Adipose tissue (tissue), 3 donors: Measurements from ENCODE around the gene KIF2C. TPM values are rescaled to one million over a fixed set of nuclear protein-coding genes. Genes with fewer than 3 reads are reported as not detected.
"Not testable (repeated sequence)": the region's sequence is repeated elsewhere in the genome, so short reads cannot be mapped to it uniquely, and the experiment has no call there.

Experiments used
- H3K27ac ChIP-seq: one replicate; pipeline ENCODE4 v1.5.1; 2013; ENCODE audit warnings: low read depth, low read length
- WGBS, 3 donors: extraction: QIAGEN DNeasy Blood & Tissue Kit; methylation state at CpG; one replicate each; pipeline ENCODE4 v1.1.7; 2013; 5-methylcytosine and 5-hydroxymethylcytosine counted together
- polyA plus RNA-seq, 3 donors: library from polyadenylated mRNA; stranded (reverse); fragments of 200-250 nt; gene quantifications; one replicate each; pipeline ENCODE4 v1.2.3, GENCODE V29; 2013
- donor health status: healthy with polysubstance abuse.
- donor health status: Bipolar disorder and iron deficiency.
- donor health status: healthy.

The KIF2C gene
- polyA plus RNA-seq, 3 donors, result 0.18 to 0.45 (median 0.45) TPM

DNA sequence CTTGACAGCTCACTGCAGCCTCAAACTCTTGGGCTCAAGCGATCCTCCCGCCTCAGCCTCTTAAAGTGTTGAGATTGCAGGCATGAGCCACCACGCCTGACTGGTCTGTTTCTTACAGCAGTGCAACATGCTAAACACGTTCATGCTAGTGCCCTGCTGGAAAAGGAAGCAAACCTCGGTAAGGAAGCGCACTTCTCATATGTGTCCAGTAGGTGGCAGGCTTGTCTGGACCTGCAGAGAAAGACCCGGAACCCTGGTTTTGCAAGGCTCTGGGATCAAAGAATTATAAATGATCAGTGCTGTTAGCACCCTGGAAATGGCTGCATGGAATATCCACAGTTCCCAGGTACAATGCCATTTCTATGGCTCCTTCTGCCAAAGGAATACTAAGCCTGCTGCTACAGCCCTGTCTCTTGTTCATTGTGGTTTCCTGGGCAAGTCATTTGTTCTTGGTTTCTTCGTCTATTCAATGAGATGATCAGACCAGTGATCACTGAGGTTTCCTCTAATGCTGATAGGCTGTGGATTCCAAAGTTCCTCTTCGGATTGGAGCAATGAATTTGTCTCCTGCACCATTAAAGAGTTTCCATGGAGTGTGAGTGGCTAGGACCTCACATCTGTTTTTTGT is 24.6 kb upstream of the KIF2C start:
- H3K27ac ChIP-seq, result no peak overlapping the region
- WGBS, 3 donors, result 5 to 10% (median 6%) methylated on average over 9 of the region's 9 CpGs

DNA sequence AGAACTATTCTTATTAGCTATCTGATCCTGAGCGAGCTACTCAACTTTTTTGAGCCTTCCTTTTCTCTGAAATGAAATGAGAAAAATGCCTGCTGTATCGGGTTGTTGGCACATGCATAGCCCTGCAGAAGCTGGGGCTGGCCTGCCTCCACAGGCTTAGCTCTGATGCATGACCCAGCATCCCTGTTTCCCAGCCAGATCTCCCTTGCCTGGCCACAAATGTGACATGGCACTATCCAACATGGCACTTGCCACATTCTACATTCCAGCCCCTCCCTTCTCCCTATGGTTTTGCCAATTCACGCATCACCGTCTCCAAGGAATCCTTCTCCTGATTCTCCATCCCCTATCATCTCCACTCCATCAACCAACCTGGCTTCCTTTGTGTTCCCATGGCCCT is 22.5 kb upstream of the KIF2C start:
- no peak overlapping the region for H3K27ac ChIP-seq
- WGBS, 3 donors, result 83 to 92% (median 89%) methylated on average over 4 of the region's 4 CpGs

DNA sequence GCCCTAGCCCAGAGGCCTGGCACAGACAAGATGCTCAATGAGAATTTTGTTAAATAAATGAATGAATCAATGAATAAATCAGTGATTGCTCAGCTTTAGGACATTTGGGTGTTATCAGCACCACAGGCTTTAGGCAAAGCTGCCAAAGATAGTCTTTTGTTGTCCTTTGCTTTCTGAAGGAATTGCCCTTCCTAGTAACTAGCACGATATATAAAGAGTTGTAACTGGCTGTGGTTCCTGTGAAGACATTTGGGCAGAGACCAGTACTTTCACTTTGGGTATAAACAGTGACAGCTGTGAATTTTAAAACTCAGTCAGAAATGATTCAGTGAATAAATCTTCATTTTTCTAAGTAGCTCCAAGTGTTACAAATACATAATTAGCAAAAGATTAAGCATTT is 22.0 kb upstream of the KIF2C start:
- H3K27ac ChIP-seq, result no peak overlapping the region
- 39 to 70% (median 66%) methylated on average over 1 of the region's 1 CpG for WGBS, 3 donors

DNA sequence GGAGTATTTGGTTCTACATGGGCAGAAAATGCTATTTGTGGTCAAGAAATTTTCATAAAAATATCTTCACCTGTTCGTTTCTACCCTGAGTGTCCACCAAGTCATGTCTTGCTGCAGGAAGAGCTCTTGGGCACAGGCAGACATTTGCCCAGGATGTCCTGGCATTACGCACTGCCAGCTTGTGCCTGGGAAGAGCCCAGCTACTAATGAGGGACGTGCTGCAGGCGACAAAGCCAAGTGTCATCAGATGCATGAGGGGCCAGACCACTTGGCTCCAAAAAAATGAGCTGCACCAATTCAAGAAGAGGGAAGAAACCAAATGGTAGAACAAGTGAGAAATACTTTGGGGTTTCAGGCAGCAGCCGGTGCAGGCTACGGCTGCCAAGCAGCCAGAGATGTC is 21.5 kb upstream of the KIF2C start:
- H3K27ac ChIP-seq, result no peak overlapping the region
- 87 to 89% (median 87%) methylated on average over 6 of the region's 6 CpGs for whole genome bisulfite sequencing, 3 donors

DNA sequence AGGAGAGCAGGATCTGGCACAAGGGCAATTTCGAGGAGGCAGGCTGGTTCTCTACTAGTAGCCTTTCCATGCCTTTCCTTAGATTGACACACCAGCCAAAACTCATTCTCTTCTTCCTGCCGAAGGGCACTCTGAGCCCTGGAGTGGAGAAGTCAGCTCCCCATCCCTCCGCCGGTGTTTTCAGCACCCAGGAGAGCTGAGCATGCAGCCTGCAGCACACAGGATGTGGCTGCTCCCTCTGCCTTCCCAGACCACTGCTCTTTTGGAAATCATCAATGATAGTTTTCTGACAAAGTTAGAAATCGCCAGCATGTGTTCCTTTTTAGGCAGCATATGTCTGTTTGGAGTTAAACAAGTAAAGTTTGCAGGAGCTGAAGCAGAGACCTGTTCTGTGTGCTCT is 20.3 kb upstream of the KIF2C start:
- WGBS, 3 donors, result 63 to 71% (median 64%) methylated on average over 5 of the region's 5 CpGs

DNA sequence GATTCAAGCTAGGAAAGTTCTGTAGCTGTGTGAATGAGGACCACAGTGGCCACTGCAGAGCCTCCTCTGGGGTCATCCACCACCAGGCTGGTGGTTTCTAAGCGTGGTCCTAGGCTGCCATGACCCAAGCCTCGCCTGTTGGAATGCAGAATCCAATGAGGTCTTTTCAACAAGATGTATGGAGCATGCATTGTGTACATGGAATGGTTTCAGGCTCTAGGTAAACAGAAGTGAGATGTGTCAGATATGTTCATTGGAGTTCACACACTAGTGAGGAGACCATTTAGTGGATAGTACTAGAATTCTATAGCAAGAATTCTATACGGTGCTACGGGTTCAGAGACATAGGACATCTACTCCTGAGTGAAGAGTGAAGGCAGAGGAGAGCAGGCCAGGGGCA is 19.4 kb upstream of the KIF2C start:
- H3K27ac ChIP-seq, result no peak overlapping the region

More for the DNA sequence above, 20.3 kb upstream of the KIF2C start:
- H3K27ac ChIP-seq, result no peak overlapping the region

DNA sequence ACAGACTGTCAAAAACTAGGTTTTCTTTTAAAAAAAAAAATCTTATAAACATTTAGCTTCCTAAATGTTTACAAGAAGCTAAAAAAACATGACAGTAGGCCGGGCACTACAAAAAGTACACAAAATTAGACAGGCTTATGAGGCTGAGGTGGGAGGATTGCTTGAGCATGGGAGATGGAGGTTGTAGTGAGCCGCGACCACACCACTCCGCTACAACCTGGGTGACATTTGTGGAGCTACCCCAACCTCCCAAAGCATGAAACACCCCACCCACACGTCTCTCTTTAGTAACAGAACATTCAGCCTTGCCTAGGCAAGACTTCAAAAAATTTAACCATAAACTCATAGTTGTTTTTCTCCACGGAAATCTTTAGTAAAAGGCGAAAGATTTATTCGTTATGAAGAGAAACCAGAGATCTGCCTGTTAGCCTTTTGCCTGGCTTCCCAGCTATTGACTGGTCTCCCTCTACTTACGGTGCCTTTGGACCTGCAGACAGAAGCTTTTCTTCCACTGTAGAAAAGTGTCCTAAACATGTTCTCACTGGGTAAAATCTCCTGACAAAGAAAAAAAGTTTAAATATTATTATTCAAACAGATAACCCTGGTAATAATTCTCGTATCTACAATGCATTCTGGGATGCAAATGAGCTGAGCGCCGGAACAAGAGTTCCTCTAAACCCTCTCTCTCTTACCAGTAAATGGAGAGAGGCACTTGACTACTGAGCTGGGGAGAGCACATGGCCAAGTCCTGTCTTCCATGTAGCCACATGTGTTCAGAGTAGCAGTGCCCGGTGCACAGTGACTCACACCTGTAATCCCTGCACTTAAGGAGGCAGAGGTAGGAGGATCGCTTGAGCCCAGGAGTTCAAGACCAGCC is 17.9 kb upstream of the KIF2C start:
- H3K27ac ChIP-seq, result no peak overlapping the region
- WGBS, 3 donors, result 23 to 33% (median 29%) methylated on average over 14 of the region's 14 CpGs

More for the DNA sequence above, 19.4 kb upstream of the KIF2C start:
- 81 to 92% (median 88%) methylated on average over 4 of the region's 4 CpGs for WGBS, 3 donors

DNA sequence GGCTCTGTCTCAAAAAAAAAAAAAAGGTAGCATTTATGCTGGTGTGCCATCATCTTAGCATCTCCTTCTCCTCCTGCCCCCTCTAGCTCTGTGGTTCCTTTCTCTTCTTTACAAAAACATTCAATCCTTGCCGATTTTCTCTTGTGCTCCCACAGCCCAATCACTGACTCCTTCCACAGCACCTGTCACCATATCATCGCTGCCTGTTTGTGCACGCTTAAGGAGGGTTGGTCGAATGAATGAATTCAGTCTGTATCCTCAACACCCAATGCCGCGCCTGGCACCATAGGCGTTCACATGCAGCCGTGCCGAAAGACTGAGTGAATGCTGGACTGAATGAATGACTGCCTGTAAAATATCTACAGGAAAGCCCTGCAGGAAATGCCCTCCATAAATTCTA is 16.6 kb upstream of the KIF2C start:
- WGBS, 3 donors, result 51 to 81% (median 55%) methylated on average over 9 of the region's 9 CpGs
- no peak overlapping the region for H3K27ac ChIP-seq

DNA sequence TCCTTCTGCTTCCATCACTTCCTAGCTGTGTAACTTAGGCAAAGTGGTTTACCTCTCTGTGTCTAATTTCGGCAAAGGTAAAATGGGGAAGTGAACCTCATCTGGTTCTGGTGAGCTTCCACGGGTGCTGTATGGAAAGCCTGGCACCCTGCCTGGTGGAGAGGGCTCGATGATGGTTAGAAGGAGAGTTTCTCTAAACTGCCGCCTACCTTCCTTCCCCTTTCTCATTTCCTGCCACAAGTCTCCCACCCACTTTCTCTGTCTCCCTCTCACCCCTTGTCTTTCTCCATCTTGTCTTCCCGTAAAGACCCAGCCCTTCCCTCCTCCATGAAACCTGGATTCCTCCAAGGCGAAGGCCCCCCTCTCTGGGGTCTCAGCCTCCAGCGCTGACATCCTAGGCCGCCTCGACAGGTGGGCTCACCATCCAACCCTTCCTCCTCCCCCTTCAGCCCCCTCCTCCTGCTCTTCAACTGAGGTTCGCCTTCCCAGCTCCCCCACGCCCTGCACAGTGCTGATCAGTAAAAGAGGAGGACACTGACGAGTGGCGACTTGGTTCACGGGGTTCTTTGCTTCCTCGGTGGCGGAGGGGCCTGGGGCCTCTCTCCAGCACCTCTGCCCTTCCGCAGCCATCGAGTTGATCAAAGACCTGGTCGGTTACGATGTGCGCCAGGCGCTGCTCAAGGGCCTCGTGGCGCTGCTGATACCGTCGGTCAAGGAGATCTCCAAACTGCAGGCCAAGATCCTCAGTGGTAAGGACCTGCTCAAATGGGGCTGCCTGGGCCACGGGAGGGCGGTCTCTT is 15.9 kb upstream of the KIF2C start:
- no peak overlapping the region for H3K27ac ChIP-seq
- WGBS, 3 donors, result 59 to 78% (median 66%) methylated on average over 26 to 28 of the region's 28 CpGs

DNA sequence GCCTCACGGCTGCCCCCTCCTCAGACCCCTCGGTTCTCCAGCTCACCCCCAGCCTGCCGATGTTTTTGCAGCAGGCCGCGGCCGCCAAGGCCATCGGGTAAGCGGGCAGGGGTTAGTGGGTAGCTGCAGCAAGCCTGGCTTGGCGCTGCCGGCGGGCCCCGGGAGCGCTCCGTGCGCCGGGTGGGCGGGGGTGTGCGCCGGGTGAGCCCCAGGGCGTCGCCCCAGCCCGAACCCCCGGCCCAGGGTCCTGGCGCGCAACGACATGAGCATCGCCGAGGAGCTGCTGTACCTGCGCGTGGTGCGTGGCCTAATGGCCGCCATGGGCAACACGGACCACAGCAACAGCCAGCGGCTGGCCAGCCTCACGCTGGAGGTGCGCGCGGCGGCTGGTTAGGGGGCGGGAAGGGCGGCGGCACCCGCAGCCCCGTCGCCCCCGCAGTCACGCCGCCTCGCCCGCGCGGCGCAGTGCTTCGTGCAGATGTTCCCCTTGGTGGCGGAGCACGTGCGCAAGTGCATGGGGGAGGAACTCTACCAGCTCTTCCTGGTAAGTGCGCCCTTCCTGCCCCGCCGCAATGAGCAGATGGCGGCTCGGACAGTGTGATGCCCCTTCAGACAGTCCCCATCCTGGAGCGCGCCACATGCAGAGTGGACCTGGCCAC is 15.2 kb upstream of the KIF2C start:
- 75 to 80% (median 75%) methylated on average over 63 to 64 of the region's 64 CpGs for WGBS, 3 donors

DNA sequence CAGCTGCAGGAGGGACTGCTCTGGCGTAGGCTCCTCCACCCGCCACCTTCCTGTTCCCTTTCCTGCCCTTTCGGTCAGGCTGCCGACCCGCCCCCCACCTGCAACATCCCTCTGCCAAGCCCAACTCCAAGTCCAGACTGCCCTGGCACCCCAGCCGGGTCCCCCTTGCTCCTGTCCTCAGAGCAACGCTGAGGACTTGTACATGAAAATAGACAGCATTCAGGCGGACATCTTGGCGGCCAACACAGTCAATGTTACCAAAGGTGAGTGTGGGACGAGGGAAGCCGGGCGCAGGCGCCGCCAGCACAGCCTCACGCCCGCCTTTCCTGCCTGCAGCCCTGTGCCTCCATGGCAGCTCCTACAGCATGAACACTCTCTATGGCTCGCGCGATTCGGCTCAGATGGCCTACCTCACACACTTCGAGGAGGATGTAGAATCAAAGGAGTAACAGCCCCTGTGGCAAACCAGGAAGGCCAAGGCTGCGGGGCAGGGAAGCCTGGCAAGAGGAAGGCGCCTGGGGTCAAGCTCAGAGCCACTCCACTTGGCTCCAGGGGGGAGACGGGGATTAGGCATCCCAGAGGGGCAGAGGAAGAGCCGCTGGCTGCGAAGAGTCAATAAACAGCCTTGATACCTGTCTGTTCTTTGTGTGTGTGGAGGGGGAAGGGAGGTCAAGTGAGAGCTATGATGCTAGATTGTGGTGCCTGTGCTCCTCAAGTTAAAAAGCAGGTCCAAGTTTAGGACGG is 14.5 kb upstream of the KIF2C start:
- no peak overlapping the region for H3K27ac ChIP-seq
- WGBS, 3 donors, result 74 to 77% (median 77%) methylated on average over 27 of the region's 27 CpGs

More for the DNA sequence above, 15.2 kb upstream of the KIF2C start:
- no peak overlapping the region for H3K27ac ChIP-seq

DNA sequence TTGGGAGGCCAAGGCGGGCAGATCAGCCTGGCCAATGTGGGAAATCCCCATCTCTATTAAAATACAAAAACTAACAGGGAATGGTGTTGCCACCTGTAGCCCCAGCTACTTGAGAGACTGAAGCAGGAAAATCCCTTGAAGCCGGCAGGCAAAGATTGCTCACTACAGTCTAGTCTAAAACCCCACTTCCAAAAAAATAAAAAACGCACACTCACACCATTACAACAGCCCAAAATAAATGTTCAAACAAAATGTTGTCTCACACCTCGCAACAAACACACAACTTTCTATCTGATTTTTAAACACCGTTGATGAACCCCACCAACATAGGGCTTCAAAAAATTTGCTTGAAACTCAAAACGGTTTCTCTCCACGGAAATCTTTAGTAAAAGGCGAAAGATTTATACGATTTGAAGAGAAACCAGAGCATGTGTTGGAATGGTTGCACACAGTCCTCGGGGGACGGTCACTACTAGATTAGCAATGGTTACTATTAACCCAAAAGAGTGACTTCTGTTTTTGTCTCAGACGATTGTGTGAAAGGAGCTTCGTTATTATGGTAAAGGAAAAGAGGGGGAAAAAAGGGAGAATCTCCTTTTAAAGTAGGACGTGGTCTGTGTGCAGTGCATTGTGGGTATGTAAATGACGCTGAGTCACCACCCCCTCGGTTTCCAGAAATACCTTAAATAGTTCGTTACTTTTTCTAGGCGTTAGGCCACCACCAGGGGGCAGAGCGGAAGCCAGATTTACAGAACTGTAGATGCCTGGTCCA is 8.7 kb upstream of the KIF2C start, which contains the start of gene RNU5D-1:
RNU5D-1 (minus strand) TSS at position 430 of the 772 bp plus-strand sequence.
- H3K27ac ChIP-seq, result peak within 1 kb of the TSS; percentile 42
- WGBS, 3 donors, result 1% methylated on average over 19 of the region's 19 CpGs

DNA sequence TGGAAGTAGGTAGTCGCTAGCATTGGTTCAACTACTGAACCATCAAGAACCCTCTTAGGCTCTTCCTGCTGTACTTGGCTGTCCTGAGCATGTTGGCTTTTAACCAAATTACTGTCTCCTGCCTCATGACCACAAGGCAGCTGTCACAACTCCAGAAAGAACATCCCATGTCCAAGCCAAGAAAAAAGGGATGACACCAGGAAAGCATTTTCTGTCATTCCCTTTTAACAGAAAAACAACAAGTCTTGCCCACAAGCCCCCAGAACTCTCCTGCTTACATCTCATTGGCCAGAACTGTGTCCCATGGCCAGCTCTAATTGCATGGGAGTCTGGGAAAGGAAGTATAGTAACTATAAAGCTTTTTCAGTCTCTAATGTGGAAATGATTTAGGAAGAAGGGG is 6.3 kb upstream of the KIF2C start:
- H3K27ac ChIP-seq, result no peak overlapping the region
- 44 to 86% (median 47%) methylated on average over 1 of the region's 1 CpG for WGBS, 3 donors

DNA sequence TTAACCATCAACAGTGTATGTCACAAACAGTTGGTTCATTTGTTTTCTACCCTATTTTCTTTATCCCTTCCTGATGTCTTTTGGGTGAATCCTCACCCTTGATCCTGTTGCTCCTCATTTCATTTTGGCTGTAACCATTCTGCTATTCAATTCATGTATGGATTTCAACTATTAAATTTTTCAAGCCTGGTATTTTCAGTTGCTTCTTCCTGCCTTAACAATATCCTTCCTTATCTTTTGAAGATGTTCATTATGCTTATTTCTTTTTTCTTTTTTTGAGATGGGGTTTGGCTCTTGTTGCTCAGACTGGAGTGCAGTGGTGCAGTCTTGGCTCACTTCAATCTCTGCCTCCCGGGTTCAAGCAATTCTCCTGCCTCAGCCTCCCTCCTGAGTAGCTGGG is 5.9 kb upstream of the KIF2C start:
- H3K27ac ChIP-seq, result no peak overlapping the region

DNA sequence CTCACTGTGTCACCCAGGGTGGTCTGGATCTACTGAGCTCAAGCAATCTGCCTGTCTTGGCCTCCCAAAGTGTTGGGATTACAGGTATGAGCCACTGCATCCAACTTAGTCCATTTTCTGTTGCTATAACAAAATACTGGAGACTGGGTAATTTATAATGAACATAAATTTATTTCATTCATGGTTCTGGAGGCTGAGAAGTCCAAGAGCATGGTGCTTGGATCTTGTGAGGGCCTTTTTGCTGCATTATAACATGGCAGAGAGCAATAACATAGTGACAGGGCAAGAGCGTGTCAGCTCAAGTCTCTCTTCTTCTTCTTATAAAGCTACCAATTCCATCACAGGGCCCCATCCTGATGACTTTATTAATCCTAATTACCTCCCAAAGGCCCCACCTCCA is 3.6 kb upstream of the KIF2C start:
- no peak overlapping the region for H3K27ac ChIP-seq
- 93 to 100% (median 100%) methylated on average over 1 of the region's 1 CpG for WGBS, 3 donors

More for the DNA sequence above, 5.9 kb upstream of the KIF2C start:
- WGBS, 3 donors, result 68 to 86% (median 72%) methylated on average over 1 of the region's 1 CpG

DNA sequence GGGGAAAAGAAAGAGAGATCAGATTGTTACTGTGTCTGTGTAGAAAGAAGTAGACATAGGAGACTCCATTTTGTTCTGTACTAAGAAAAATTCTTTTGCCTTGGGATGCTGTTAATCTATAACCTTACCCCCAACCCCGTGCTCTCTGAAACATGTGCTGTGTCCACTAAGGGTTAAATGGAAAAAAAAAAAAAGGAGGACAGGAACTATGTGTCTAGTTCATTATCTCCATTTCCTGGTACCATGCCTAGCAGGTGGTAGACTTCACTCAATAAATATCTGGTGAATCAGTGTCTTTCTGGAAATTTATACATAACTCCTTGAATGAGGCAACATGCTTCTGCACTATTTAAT is 707 bp upstream of the KIF2C start:
- not testable (repeated sequence) for H3K27ac ChIP-seq
- WGBS, 3 donors, result 15 to 83% (median 74%) methylated on average over 1 of the region's 1 CpG

DNA sequence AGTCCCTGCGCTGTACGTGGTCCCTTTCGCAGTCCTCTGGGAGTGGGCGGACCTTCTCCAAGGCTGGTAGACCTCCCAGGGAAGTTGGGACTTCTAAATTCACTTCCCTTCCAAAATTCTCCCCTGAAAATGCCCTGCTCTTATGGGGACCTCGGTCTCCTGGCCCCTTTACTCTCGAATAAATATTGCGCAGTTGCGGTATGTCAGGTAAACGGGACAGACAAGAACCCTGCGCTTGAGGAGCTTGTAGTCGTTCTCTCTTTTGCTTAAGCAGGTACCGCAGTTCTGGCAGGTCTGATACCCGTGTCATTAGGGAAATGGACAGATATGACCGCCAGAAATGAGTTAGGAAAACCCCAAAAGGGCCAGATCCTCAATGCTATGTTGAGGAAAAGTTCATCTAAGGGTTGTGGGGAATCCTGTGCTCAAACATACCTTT is 561 bp downstream of the KIF2C start:
- H3K27ac ChIP-seq, result no peak overlapping the region

More for the DNA sequence above, 561 bp downstream of the KIF2C start:
- 3 to 4% (median 3%) methylated on average over 14 of the region's 14 CpGs for WGBS, 3 donors
